Stimulated activated CD4-positive, alpha-beta T cell treated with anti-CD3 and anti-CD28 coated beads, Interleukin-4, amount 100 ng/mL, for 4 hours (primary cell): ENCODE data around the gene KCNK18.
"Not testable (repeated sequence)": the region's sequence is repeated elsewhere in the genome, so short reads cannot be mapped to it uniquely, and the experiment has no call there.

Source experiments
- DNase-seq, 2 experiments: peaks; one replicate each; pipeline ENCODE4 v3.0.0-alpha.2; 2020

Gene KCNK18

DNA sequence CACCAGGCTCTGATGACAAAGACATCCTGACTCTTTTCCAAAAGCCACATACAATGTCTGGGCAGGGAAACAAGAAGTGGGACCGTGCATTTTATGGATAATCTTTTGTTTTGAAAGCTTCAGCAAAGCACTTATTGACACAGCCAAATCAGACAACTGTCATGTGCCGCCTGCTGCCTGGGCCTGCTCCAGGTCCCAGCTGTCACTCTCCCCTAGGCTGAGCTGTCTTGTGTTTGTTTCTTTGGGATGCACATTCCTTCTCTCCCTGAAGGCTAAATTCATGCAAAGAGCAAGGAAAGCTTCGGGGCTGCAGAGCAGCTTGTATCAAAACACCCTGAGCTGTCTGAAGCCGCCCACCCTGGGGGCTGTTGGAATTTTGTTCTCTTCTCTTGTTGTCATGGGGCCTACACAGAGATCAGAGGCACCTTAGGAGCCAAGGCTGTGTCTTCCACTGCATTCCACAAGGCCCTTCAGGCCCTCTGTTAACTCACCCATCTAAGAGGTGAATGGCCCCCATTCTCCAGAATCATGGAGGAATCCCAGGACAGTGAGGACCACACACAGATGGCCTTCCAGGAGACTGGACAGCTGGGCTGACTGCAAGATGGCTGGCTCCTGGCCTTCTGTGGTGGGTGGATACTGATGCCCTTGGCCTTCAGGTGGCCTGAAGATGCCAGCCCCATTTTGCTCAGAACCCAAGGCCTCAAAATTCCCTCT, 25.8 kb downstream of the KCNK18 start:
- DNase-seq, result no peak

DNA sequence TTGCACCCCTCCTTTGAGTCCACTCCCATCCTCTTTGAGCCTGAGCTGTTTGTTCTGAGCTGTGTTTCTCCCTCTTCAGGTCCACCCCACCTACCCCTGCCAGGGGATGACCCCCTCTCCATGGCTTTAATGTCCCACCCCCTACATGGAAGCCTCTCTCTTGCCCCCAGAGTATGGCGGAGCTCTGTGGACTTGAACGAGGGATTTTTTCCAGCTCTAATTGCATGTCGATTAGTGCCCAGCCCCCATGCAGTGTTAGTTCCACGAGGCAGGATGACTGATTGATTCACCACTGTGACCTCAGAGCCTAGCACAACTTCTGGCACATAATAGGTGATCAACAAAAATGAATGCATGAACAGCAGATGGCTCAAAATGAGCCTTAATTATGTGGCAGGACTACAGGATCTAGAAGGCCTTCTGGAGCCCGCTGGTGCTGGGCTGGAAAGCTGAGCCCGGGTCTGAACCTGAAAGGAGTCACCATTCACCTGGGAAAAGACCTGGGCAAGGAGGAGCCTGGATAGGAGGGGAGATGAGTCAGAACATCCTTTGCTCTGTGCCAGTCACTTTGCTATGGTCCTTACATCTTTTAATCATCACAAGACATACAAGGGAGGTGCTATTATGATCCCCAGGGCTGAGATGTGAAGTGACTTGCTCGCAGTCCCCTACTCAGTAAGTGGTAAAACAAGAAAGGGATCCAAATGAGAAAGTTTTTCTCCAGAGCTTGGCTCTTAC, 26.6 kb downstream of the KCNK18 start:
- DNase-seq, result no peak

DNA sequence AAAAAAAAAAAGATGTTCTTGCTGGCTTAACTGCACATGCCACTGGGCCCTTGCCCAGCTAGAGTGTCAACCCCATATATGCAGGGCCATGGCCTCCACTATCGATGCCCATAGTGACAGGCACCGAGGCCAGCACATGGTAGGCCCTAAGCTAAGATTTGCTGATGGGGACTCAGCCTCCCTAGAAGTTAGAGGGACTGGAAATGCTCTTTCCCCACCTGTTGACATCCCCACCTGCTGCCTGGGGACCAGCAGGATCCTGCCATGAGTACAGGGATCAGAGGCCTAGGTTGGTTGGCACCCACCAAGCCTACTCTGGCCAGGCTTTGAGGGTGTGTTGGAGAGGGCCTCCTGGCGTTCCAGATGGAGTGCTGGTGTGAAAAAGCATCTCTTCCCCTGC, 27.6 kb downstream of the KCNK18 start:
- DNase-seq, result no peak

DNA sequence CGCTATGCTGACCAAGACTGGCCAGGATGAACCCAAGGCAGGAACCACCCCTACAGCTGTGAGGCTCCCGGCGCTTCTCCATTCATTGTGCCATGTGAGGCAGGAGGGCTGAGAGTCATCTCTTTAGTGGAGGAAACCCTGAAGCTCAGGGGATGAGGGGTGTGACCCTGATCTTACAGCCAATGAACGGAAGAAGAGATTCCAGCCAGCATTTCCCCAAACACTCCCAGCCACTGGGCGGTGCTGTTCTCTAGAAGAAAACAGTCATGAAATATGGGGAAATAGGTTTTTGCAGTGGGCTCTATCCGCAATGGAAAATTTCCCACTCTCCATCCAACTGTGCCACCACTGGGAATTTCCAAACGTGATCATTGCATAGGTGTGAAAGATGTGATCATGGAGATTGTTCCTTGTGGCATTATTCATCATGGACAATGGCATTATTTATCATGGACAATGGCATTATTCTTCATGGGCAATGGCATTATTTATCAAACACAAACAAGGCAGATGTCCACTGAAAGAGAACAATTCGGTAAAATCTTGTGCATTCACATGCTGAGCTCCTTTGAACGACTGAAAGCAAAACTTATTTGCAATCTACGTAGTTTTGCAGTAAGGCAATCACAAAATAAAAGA, 29.6 kb downstream of the KCNK18 start:
- DNase-seq, result no peak

DNA sequence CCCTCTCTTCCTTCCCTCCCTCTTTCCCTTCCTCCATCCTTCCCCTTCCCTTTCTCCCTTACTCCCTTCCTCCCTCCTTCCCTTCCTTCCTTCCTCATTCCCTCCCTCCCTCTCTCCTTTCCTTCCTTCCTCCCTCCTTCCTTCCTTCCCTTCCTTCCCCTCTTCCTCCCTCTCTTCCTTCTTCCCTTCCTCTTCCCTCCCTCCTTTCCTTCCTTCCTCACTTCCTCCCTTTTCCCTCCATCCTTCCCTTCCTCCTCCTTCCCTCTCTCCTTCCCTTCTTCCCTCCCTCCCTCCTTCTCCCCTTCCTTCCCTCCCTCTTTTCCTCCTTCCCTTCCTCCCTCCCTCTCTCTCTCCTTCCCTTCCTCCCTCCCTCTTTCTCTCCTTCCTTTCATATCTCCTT, 30.9 kb downstream of the KCNK18 start:
- no peak for DNase-seq

DNA sequence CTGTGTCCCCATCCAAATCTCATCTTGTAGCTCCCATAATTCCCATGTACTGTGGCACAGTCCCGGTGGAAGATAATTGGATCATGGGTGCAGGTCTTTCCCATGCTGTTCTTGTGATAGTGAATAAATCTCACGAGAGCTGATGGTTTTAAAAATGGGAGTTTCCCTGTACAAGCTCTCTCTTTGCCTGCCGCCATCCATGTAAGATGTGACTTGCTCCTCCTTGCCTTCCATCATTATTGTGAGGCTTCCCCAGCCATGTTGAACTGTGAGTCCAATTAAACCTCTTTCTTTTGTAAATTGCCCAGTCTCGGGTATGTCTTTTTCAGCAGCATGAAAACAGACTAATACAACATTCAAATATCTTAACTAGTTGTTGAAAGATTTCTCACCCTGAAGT, 32.8 kb downstream of the KCNK18 start:
- DNase-seq, result not testable (repeated sequence)

DNA sequence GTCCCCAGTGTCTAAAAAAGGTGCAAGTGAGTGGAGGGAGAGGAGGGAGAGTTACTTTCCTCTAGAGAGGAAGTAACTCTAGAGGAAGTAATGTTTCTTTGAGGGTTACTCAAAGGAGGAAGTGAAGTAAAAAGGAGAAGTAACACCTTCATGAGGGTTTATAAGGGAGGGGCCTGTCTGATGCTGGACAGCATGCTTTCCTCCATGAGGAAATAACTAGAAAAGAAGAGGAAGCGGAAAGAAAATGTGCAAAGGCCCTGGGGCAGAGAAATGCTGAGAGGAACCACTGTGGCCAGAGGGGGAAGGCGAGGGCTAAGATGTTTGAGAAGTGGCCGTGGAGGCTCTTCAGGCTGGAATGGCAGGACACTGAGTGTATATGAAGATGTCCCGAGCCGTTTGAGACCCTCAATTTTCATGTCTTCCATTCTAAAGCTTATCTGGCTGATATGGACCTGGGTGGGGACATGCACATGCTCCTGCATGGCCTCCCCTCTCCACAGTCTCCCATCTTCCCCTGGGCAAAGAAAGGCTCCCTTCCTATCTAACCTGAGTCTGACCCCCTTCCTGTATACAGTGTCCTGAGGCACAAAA, 40.2 kb downstream of the KCNK18 start:
- no peak for DNase-seq

DNA sequence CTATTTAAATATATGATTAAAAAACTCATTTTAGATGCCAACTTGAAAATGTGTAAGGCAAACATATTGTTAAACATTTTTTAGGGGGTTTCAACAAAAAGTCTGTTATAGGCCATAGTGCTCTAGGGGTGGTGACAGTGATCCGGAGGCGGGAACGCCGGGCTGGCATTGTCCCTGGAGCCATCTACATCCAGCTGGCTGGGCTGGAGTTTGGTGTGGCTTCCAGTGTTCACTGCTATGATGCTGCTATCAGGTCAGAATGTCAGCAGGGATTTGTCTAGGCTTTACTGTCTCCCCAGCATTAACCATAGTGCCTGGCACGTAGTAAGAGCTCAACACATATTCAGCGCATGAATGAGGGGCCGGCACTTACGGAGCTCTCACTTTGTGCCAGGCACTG, 41.8 kb downstream of the KCNK18 start:
- DNase-seq, result no peak

DNA sequence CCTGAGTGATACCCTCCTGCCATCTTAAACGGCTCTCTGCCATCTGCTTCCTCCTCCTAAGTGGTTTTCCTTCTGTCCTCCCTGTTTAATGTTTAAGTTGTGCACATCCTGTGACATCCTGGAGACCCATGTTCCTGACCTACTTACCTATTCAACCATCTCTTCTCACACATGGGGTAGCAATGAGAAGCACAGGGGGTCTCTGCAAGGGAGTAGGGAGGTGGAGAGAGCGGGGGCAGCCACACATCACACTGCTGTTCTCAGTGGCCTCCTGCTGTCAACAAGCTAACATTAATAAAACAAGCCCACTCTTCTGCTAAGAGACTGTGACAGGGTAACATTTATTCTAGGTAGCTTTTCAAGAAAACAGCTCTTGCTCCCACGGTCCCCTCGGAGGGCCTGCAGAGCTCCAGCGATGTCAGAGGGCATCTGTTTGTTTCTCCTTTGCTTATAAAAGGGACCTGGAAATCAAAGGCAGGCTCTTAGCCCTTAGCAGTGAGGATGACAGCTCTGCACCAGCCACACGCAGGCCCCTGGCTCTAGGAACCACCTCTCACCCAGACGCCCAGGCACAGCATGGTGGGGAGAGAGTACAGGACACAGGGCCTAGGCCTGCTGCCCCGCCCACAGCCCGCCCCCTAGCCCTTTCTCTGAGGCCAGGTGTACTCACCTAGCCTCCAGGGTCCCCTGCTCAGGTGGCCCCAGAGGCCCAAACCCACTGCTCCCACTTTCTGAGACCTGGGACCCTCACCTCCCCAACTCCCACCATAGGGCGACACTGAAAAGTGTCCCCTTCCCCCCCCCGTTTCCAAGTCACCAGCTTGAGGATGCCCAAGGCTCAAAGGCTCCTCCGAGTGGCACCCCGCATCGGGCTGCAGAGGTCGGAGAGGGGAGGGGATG, 42.7 kb downstream of the KCNK18 start:
- DNase-seq, result no peak

DNA sequence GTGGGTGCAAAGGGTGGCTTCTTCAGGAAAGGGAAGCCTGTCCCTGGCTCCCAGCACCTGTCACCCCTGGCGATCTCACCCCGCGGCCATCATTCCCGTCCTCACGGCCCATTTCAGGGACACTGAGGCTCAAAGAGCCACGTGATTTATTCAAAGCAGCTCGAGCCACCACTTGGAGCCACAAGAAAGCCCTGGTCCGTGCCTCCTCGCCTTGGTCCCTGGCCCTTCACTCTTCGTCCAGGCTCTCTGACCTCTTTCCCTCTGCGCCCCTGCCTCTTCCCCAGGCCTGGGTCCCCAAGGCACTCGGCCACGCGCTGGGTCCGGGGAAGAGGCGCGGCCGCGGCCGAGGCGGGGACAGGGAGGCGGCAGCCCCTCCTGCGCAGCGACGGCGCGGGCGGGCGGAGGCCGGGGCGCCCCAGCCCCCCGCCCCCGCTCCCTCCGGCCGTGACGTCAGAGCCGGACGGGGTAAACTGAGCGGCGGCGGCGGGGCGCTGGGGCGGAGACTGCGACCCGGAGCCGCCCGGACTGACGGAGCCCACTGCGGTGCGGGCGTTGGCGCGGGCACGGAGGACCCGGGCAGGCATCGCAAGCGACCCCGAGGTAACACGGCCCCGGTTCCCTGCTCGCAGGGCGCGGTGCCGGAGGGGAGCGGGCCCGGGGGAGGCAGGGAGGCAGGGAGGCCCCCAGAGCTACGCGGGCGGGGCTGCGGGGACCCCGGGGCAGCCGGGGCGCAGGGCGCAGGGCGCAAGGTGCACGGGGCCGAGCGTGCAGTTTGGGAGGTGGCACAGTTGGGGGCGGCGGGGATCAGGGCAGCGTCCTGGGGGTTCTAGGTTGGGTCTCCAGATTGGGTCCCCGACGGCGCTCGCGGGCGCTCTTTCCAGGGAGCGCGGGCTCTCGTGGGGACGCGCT, 43.6 kb downstream of the KCNK18 start, which contains the start of gene SLC18A2:
SLC18A2 (plus strand) TSS at position 494 of the 909 bp plus-strand sequence. CDS start 580 bp downstream, outside the sequence.
- DNase-seq, result no peak

DNA sequence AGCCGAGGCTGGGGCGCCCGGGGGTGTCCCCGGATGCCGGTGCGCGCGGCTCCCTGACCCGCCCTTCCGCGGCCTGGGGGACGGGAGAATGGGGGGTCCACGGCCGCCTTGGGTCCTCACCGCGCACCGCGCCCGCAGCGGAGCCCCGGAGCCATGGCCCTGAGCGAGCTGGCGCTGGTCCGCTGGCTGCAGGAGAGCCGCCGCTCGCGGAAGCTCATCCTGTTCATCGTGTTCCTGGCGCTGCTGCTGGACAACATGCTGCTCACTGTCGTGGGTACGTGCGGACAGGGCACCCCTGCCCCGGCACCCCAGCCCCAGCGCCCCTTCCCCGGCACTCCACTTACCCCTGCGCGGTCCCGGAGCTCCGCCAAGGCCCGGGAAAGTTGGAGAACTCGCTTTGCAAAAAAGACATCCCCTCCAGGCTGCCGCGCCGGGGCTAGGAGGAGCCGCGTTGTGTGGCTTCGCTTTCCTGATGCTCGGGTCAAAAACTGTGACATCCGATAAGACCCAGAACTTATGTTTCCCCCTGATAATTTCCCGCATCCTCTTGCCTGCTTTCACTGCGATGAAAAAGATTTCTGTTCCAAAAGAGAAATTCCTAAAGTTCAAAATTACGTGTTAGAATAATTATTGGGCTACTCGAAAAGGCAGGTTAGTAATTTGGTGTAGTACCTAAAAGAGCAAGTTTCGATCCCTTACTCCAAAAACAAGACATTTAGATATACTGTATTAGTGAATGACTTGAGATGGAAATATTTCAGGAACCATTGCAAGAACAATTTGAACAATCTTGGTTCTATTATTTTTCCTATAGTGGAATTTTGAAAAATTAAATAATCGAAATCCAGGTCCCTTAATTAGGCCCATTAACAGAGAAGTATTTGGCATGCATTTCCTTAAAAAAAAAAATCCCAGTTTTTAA, 44.5 kb downstream of the KCNK18 start:
- no peak for DNase-seq

DNA sequence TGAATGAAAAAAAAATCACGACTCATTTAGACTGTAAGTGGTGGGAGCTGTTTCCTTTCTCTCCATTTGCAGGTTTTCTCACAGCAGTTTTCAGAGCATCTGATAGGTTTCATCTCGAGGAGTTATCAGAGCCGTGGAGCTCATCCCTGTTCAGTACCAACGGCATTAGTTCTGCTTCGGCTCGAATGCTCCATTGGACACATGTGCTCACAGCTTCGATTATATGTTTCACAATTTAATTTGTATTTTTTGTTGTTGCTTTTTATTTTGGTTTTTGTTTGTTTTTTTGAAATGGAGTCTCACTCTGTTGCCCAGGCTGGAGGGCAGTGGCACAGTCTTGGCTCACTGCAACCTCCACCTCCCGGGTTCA, 45.2 kb downstream of the KCNK18 start:
- no peak for DNase-seq

DNA sequence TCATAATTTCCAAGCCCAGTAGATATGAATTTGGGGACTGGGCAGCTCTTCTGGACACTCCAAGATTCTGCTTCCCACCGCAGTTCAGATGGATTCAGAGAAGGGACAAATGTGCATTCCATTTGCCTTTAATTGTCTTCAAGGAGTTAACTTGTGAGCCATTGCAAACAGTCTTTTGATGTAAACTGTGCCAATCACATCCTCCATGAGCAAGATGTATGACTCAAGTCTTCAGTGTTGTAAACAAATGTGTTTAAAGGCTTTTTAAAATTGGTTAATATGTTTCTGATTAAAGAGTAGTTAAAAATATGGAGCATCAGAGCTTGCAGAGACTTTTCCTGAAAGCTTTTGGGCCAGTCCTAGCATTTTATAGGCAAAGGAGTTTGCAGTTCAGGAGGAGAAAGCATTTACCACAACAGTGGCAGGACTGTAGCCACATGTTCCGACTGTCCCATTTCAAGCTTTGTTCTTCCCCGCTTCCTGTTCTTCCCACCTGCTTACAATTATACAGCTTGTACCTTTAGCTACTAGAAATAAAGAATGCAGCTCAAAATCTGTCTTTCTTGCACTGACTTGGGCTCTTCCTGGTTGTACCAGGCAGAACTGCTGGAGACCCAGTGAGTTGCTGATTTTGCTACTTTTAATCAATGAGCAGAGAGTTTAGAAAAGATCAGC, 49.8 kb downstream of the KCNK18 start:
- no peak for DNase-seq

DNA sequence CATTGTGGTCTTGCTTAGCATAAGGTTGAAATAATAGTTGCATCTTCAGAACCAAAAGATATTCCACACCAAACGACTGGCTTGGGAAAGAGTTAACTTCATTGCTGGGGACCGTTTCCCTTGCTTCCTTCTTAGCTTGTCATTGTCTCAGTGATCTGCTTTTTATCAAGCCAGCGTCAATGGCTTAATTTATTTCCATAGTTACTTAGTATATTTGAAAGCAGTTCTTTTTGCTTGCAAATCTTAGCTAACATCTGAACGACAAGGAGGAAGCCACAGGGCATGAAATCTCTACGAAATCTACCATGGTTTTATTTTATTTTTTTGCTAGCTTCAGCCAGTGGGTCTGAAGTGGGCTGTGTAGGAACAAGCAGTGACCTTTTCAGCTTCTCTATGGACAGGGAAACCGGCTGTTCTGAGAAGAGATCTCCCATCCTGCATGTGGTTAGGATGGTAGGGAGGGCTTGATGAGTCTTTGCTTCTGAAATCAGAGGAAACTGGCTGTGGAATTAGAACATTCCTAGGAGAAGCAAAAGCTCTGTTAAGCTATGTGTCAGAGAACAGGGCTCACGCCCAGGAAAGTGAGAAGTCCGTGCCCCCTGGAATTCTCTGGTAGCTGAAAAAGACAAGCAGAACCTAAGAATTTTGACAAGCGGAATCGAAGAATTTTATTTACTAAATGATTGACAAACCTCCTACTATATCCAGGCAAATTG, 51.6 kb downstream of the KCNK18 start:
- DNase-seq, result no peak

DNA sequence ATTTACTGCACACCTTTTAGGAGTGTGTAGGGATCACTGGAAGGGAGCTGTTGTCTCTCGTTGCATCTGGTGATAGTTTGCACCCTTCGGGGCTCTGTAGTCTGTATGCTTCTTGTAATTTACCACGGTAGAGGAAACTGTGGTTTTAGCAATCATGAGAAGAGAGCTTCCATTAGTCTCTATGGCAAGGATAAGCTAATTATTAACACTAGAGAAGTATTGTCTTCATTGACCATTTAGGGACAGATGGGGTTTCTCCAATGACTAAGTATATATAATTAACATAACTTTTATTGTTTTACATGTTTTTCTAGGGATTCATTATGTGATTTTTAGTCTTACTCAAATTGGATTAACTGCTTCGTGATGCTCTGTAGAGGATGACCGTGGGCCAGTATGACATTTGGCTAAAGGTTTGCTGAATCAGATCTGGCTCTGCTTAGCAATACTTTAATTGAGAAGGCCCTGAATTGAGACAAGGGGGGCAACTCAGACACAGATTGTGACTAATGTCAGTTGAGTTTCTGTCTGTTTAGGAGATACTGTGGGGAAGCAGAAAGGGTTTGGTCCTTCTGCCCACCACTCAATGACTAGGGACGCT, 52.3 kb downstream of the KCNK18 start:
- DNase-seq, result no peak

DNA sequence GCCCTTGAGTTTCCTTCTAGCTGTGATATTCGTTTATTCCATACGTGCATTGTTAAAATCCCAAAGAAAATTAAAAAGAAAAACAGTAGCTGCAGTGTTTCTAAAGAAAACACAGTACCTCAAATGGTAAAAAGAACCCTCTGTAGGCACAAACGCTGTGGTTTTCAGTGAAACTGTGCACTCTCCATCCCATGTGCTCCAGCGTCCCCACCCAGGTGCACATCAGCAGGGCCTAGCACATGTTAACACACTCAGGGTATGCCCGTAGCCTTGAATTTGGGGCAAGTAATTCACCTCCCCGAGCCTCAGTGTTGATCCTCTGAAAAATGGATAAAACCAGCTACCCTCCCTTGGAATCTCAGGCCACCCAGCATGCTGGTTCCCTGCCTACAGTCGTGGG, 53.1 kb downstream of the KCNK18 start:
- DNase-seq, result no peak

DNA sequence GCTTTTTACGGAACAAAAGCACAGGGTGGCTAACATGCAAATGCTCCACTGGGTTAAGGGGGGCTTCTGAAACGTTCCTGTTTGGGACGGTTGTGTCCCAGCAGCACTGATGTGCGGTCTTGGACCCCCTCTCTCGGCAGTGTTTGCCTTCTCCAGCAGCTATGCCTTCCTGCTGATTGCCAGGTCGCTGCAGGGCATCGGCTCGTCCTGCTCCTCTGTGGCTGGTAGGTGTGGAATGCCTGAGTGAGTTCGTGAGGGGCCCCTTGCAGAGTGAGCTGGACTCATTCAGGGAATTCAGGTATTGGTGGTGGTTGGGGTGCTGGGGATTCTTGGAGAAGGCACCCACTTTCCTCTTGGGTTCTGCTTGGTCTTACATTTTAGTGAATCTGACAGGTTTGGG, 56.6 kb downstream of the KCNK18 start:
- DNase-seq, result no peak

DNA sequence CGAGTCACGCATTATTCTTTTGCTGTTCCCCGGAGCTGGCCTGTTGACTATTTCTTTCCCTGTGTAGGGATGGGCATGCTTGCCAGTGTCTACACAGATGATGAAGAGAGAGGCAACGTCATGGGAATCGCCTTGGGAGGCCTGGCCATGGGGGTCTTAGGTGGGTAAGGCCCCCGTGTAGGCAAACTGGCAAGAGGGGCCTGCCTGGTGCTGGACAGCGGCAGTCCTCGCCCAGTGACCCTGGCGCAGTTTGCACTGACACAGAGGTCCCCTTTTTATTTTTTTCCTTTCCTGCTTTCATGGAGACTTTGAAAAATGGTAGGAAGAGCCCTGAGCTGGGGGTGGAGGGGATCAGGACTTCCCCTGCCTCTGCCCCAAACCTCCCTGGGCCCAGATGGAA, 57.0 kb downstream of the KCNK18 start:
- no peak for DNase-seq
